ENCODE data around the gene RNF40.

The RNF40 gene

GRCh38 chr16:30780021-30780420, 17.9 kb downstream of the RNF40 start:
- TF ChIP-seq POLR2AphosphoS5 (IDR thresholded peaks at IDR 0.05; ENCODE audit: low read depth, low read length) (no peak), FOXP2 (optimal IDR thresholded peaks at IDR 0.05; ENCODE audit: borderline replicate concordance, extremely low read depth, extremely low read length, insufficient read depth) (no peak), TAF1 (IDR thresholded peaks at IDR 0.05; ENCODE audit: borderline replicate concordance, insufficient read depth, low read length) (no peak), REST (IDR thresholded peaks at IDR 0.05; ENCODE audit: insufficient read depth in 1 of 2, low read depth in 2 of 2, low read length in 2 of 2) (no peak), SIN3A (IDR thresholded peaks at IDR 0.05; ENCODE audit: borderline replicate concordance, insufficient read depth, low read length) (no peak)

- TF ChIP-seq REST (IDR thresholded peaks at IDR 0.05; ENCODE audit: insufficient read depth in 1 of 2, low read depth in 2 of 2, low read length in 2 of 2) (no peak), POLR2AphosphoS5 (IDR thresholded peaks at IDR 0.05; ENCODE audit: low read depth, low read length) (no peak), TAF1 (IDR thresholded peaks at IDR 0.05; ENCODE audit: borderline replicate concordance, insufficient read depth, low read length) (no peak)
Observed at GRCh38 chr16:30780549-30780948, 18.4 kb downstream of the RNF40 start.

GRCh38 chr16:30782486-30783279, 20.6 kb downstream of the RNF40 start:
- TF ChIP-seq REST (IDR thresholded peaks at IDR 0.05; ENCODE audit: insufficient read depth in 1 of 2, low read depth in 2 of 2, low read length in 2 of 2) (no peak), TAF1 (IDR thresholded peaks at IDR 0.05; ENCODE audit: borderline replicate concordance, insufficient read depth, low read length) (no peak), FOXP2 (optimal IDR thresholded peaks at IDR 0.05; ENCODE audit: borderline replicate concordance, extremely low read depth, extremely low read length, insufficient read depth) (no peak)

GRCh38 chr16:30783280-30784109, 21.4 kb downstream of the RNF40 start:
- TF ChIP-seq FOXP2 (optimal IDR thresholded peaks at IDR 0.05; ENCODE audit: borderline replicate concordance, extremely low read depth, extremely low read length, insufficient read depth) (no peak), SIN3A (IDR thresholded peaks at IDR 0.05; ENCODE audit: borderline replicate concordance, insufficient read depth, low read length) (no peak), POLR2AphosphoS5 (IDR thresholded peaks at IDR 0.05; ENCODE audit: low read depth, low read length) (no peak), TAF1 (IDR thresholded peaks at IDR 0.05; ENCODE audit: borderline replicate concordance, insufficient read depth, low read length) (no peak), REST (IDR thresholded peaks at IDR 0.05; ENCODE audit: insufficient read depth in 1 of 2, low read depth in 2 of 2, low read length in 2 of 2) (no peak)
